ENCODE results near the gene ME2. TPM values are rescaled to one million over a fixed set of nuclear protein-coding genes. Genes with fewer than 3 reads are reported as not detected.

The ME2 gene
- total RNA-seq, 1 experiment from 2014 or later, result 49.4 TPM

DNA sequence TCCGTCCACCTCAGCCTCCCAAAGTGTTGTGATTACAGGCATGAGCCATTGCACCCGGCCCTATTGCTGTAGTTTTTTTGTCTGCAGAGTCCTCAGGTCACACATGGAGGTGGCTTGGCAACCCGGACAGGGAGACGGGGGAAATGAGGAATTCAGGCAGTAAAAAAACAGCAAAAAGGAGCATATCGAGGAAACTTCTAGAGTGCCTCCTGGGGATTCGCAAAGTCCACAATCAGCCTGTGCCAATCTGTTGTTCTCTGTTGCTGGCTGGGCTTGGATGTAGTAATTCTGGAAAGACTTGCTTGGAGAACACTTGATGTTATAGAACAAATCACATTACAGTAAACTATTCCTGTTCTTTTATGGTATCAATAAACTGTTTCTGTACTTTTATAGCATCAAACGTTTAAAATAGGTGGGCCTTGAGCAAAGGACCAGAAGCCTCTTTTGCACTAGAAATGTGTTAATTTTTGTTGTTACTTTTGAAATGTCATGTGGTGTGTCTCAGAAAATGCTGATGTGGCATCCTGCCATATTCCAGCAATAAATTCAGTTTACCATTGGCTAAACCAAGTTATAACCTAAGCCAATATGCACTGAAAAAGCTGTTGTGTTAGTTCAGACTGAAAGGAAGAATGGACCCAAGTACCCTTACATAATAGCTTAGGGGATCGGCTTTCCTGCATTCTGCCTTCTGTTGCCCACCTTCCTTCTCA lies 103.3 kb downstream of the ME2 start:
- Histone ChIP-seq H3K4me1 (ENCODE audit: insufficient read depth, low read length) (no peaks in the 10 kb centered on the region), H4K91ac (ENCODE audit: insufficient read length, low read depth, low read length) (no peak overlapping the region), H3K56ac (ENCODE audit: insufficient read length, low read depth, low read length) (no peak overlapping the region), H2BK5ac (ENCODE audit: insufficient read length, low read length) (no peak overlapping the region), H3T11ph (ENCODE audit: low read length) (no peak overlapping the region), H3K14ac (ENCODE audit: insufficient read depth, low read length) (no peak overlapping the region; the same call in 1 of the 2 replicates), H3K27me3 (ENCODE audit: insufficient read depth, low read length) (no peaks in the 10 kb centered on the region), H4K20me1 (ENCODE audit: control insufficient read depth, insufficient read depth, insufficient read length) (no peaks in the 10 kb centered on the region), H3K79me1 (ENCODE audit: insufficient read depth, low read depth, low read length, poor library complexity, severe bottlenecking) (no peaks in the 10 kb centered on the region), H3K9me3 (ENCODE audit: control insufficient read depth, low read depth, low read length) (peaks cover 1% of the 10 kb centered on the region), H2AK5ac (ENCODE audit: insufficient read length, low read length) (no peak overlapping the region), H2BK20ac (ENCODE audit: low read depth, low read length, poor library complexity, severe bottlenecking) (no peak overlapping the region), H2AFZ (ENCODE audit: low read length) (no peak overlapping the region), H3K4me2 (ENCODE audit: insufficient read depth, insufficient read length, low read length) (no peak overlapping the region), H2BK15ac (ENCODE audit: low read depth, low read length) (no peak overlapping the region), H4K8ac (replicated peaks; ENCODE audit: insufficient read length, low read depth, low read length) (no peak overlapping the region), H3K23me2 (ENCODE audit: insufficient read length, low read depth, low read length, poor library complexity, severe bottlenecking) (no peaks in the 10 kb centered on the region), H2BK120ac (ENCODE audit: low read depth, low read length, poor library complexity, severe bottlenecking) (no peak overlapping the region), H4K5ac (ENCODE audit: insufficient read length, low read depth, low read length) (no peak overlapping the region), H3K9ac (ENCODE audit: extremely low read depth, insufficient read length, low read length) (no peak overlapping the region), H2BK12ac (ENCODE audit: insufficient read length, low read depth, low read length) (no peak overlapping the region), H3K18ac (ENCODE audit: insufficient read length, low read depth, low read length) (no peak overlapping the region), H3K4ac (ENCODE audit: low read depth, low read length) (no peak overlapping the region), H3K23ac (ENCODE audit: insufficient read length, low read depth, low read length) (no peak overlapping the region), H3K27ac (ENCODE audit: insufficient read length, low read depth, low read length) (no peak overlapping the region), H3K79me2 (ENCODE audit: insufficient read depth, low read length) (no peaks in the 10 kb centered on the region)
- peaks cover 21 to 26% (median 22%) of the 10 kb centered on the region in 3 experiments for H3K36me3 Mint-ChIP-seq (ENCODE audit: insufficient read depth in 1 of 3, low read depth in 3 of 3)
- TF ChIP-seq, protein P1, sequence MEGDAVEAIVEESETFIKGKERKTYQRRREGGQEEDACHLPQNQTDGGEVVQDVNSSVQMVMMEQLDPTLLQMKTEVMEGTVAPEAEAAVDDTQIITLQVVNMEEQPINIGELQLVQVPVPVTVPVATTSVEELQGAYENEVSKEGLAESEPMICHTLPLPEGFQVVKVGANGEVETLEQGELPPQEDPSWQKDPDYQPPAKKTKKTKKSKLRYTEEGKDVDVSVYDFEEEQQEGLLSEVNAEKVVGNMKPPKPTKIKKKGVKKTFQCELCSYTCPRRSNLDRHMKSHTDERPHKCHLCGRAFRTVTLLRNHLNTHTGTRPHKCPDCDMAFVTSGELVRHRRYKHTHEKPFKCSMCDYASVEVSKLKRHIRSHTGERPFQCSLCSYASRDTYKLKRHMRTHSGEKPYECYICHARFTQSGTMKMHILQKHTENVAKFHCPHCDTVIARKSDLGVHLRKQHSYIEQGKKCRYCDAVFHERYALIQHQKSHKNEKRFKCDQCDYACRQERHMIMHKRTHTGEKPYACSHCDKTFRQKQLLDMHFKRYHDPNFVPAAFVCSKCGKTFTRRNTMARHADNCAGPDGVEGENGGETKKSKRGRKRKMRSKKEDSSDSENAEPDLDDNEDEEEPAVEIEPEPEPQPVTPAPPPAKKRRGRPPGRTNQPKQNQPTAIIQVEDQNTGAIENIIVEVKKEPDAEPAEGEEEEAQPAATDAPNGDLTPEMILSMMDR (conservative IDR thresholded peaks at IDR 0.05), result no peak
- H3K4me1 Mint-ChIP-seq, result peaks cover 6 to 7% of the 10 kb centered on the region in 2 experiments; a peak in 3 of 4 replicates
- H3K4me3 Mint-ChIP-seq, result no peak overlapping the region
- H3K27me3 Mint-ChIP-seq (ENCODE audit: low read depth), result no peaks in the 10 kb centered on the region
- H3K27ac Mint-ChIP-seq, result no peak overlapping the region; a peak in 2 of 7 replicates
- WGBS (ENCODE audit: extremely low coverage, insufficient read length, low lambda C conversion rate), result no CpG with 5 or more reads among the region's 8 CpGs
- DNase-seq, result no peak
- H3K9me3 Mint-ChIP-seq, result peaks cover 8 to 10% of the 10 kb centered on the region in 2 experiments; a peak in 4 of 5 replicates

Measured in H9 (cell line).